HuH-7.5 (cell line): ENCODE measurements around the gene ASAP2.

Experiments
- DNase-seq: peaks from one replicate; pipeline ENCODE4 v3.0.0; 2011; ENCODE audit warnings: low spot score

The ASAP2 gene

DNA sequence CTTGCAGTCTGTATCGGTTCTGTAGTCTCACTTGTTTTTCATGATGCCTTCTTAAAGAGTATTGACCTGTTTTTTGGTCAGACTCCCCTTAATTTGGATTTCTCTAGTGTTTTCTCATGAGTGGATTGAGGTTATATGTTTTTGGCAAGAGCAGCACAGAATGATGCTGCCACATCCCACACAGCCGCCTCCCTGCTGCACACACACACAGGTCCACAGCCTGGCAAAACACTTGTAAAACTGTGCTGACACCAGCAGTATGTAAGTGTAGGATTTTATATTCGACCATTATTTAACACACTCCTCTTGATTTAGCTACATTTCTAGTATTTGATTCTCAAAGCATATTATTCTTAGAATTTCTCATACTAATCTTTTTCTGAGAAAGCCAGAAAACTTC is 148.7 kb downstream of the ASAP2 start:
- no peak for DNase-seq

DNA sequence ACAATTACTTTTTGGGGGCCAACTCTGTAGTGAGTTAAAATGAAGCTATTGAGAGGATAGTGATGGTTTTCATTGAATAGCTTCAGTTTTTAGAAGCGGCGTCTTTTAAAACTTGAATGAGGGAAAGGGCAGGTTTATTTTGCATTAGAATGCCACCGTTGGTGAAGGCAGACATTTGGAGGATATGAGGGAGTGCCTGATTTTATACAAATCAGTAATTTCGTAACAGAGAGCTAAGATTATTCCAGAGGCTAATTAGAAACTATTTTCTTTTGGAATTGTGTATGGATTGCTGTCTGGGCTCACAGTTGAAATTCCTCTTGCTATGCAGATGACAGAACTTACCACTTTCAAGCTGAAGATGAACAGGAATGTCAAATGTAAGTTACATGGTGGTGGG is 149.1 kb downstream of the ASAP2 start:
- DNase-seq: no peak

DNA sequence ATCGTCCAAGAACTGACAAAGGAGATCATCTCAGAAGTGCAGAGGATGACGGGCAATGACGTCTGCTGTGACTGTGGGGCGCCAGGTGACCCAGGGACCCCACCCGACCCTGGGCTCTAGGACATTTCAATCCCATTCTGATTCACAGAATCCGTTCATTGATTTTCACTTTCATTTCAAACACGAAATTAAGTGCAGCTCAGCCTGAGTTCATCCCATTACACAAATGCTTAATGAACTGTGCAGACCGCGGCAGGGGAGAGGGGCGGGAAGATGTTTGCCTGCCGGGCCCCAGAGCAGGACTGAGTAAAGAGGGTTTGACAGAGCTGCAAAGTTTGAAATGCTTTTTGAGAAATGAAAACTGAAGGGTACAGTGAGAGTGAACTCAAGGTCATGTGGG is 149.6 kb downstream of the ASAP2 start:
- DNase-seq: no peak

DNA sequence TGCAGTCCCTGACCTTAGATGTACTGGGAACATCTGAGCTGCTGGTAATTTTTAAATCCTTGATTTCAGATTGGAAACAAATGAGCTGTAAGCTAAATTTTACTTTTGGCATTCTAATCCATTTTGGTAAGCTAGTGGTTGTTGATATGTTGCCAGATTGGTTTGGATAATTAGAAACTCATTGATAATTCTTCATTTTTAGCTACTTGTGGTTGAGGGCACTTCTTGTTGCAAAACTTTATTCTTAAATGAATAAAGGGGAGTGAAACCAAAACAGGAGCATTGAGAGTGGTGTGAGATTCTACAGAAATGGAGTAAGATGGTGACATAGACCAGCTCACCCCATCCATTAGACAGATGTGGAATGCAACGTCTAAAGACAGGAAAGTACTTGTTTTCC is 152.2 kb downstream of the ASAP2 start:
- DNase-seq: no peak

DNA sequence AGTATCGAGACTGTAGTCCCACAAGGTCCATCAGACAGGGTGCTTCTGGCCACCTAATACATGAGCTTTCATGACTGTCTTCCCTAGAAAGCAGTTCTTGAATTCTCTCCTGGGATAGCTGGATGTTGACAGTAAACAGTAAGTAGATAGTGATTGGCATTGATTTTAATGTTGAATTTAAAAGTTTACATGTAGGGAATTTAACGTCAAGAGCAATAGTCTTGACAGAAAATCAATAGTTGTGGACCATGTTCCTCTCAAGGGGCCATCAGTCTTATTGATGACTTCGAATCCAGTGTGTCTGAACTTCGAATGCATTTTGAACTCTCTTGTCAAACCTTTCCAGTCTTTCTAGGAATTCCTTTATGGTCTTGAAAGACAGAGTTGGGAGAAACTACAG is 152.9 kb downstream of the ASAP2 start:
- DNase-seq: no peak

DNA sequence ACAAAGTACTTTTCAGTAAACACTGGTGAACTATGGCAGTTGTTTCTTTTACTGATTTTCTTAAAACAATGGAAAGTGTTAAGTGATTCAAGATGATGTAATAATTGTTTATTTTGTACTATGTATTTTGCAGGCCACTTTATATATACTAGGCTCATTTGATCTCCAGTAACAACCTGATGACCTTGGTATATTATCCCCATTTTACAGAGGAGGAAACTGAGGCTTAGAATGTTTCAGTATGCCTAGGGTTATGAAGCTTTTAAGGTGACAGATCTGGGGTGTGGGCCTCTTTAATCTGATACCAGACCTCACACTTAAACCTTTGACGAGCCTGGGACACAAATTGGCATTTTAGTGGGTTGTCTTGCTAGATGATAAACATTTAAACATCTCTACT is 153.5 kb downstream of the ASAP2 start:
- DNase-seq: no peak

DNA sequence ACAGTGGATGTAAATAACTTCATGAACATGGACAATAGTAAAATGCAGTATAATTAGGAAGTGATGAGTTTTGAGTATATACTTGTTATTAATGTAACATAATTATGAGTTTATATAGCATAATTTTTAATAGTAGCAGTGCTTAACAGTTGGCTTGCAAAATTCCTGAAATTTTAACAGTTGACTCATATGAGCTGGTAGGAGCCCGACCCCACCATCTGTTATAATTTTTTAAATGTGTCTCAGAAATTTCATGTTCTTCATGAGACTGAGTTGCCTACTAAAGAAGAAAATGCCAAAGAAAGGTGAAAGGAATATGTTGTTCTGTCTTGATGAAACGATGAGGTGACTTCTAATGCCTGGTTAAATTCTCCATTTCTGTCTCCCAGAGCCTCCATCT is 154.1 kb downstream of the ASAP2 start:
- no peak for DNase-seq

DNA sequence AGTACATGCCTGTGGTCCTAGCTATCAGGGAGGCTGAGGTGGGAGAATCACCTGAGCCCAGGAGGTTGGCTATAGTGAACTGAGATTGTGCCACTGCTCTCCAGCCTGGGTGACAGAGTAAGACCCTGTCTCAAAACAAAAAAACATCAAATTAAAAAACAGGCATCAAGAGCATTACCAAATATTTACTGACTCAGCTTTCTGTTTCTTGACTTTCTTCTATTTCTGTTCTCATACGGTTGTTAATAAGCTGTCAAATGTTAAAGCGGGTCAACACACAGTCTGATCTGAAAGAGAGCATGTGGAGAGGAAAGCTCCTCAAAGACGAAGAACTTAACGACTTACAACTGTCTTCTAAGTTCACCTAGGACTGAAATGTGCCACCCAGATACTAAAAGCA is 157.8 kb downstream of the ASAP2 start:
- DNase-seq: no peak

DNA sequence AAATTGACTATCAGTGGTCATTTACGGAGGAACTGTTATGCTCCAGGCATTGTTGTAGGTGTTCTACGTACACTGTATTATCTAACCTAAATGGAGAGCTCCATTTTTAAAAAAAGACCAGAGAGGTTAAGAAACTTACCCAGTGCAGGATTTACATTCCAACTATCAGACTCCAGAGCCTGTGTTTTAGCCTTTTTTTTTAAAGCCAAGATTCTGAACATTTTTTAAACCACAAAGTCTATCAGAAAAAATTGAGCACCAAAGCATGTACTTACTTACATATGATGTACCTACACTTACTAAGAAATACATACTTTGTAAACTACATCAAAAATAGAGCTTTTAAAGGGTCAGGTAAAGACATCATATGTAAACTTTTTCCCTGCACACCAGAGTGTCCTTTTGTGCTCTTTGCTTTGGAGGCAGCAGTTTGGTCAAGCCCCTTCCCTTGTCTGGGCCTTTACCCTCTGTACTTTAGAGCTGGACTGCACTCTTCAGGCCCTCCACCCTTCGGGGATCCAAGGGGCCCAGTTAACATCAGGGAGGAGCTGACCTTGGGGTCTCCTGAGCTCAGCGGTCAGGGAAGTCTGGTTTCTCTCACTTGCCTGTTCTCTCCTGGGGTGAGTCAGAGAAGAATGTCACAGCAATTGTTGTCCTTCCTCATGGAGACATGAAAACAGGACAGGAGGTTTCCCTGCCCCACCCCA is 158.3 kb downstream of the ASAP2 start:
- DNase-seq: no peak

DNA sequence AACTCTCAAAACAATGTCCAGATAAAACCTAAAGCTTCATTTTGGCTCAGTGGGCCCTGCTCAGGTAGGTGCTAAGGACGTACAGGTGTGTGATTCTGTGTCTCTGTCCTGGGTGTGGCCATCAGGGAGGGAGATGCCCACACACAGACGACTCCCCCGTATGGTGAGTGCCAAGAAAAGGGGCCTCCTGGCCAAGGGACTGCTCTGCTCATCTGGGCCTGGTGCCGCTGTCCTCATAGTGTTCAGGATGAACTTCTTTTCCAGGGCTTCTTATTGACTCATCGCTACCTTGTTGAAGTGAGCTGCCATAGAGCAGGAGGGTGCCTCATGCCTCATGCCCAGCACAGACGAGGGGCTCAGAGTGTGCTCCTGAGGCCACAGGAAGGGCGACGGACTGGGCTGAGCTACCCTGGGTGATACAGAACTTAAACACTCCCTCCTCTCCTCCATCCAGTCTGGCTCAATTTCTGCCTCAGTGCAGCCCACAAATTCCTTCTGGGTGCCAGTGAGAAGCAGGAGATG is 158.9 kb downstream of the ASAP2 start:
- DNase-seq: no peak

DNA sequence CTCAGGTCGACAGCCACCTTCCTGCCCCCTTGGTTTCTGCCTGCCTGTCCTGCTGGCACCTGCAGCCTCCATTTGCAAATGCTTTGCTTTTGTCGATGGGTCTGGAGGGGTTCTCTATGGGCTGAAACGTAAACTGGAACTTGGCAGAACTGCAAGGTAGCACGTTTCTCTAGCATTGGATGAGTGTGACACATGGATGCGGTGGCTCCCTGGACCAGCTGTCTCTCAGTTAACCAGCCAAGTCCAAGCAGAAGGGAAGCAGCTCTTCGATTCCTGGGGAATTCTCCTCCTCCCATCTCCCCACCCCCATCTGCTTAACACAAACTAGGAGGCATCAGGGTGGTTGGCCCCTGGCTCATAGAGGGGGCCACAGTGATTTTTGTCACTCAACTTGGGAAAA is 159.4 kb downstream of the ASAP2 start:
- no peak for DNase-seq

DNA sequence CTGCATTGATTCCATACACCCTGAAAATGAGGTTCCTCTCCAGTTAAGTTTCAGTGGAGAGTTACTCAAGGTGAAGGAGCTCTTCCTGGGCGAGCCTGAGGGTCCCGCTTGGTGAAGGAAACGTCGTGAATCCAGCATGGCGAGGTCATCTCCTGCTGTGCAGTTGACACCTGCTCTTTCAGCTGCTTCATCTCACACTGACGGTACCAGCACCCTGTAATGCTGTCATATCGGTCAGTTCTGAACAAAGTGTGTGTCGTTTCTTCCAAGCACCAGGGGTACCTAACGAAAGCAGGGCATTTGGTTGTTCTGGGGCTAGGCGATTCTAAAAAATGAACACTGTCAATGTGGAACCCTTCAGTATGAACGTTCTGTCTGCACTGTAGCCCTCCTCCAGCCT is 164.1 kb downstream of the ASAP2 start:
- no peak for DNase-seq

DNA sequence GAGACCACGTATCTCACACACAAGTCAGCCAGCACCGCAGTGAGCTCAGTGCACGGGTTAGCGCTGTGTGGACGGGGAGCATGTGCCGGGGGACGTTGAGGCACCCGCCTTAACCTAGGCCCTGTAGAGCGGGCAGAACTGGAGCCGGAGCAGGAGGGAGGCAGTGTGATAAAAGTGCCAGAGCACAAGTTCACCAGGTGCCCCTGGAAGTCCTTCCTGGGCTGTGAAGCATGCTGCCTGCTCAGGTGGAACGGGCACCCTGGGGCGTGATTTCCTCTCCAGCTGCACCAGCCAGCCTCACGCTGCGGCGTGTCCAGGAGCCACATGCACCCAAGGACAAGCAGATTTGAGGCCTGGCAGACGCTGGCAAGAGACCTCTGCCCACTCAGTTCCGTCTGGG is 166.4 kb downstream of the ASAP2 start:
- DNase-seq: no peak

DNA sequence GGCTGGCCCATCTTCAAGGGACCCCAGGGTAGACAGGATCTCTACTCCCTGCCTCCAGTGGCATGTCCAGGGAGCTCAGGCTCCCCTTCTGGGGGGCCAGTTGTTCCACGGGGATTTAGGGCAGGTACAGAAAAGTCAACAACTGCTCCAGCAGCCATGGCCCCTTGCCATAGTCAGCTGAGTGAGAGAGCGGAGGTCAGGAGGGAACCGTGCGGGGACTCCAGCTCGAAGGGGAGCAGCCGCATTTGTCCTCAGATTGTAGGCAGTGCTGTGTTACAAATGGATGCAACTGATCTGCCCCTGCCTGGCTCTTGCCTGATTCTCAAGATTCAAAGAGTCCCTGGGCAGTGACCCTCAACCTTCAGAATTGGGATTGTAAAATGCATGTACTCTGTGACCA is 166.9 kb downstream of the ASAP2 start:
- DNase-seq: no peak

DNA sequence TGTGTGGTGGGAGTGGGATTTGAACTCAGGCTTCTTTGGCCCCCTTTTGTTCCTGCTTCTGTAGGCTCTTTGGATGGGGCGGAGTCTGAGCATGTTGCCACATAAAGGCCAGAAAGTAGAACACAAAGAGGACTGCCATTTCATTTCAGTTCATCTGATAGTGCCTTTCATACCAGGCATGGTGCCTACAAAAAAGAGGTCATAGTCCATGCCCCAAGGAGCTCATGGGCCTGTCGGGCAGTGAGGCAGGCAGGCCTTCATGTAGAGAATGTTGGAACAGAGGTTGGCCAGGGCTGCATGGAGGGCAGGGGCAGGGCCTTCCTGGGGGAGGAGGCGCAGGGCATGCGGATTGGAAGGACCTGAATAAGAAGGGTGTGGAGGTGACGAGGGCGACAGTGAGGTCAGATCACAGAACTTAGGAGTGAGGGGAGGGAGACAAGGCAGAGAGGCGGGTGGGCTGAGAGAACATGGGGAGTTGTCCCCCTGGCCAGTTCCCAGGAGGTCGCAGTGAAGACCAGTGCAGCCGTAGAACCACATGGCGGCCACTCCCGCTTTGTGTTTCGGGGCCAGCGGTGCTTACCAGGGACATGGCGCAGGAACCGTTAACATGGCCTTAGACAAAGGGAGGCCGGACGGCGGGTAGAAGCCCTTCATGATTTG is 167.6 kb downstream of the ASAP2 start:
- DNase-seq: no peak

DNA sequence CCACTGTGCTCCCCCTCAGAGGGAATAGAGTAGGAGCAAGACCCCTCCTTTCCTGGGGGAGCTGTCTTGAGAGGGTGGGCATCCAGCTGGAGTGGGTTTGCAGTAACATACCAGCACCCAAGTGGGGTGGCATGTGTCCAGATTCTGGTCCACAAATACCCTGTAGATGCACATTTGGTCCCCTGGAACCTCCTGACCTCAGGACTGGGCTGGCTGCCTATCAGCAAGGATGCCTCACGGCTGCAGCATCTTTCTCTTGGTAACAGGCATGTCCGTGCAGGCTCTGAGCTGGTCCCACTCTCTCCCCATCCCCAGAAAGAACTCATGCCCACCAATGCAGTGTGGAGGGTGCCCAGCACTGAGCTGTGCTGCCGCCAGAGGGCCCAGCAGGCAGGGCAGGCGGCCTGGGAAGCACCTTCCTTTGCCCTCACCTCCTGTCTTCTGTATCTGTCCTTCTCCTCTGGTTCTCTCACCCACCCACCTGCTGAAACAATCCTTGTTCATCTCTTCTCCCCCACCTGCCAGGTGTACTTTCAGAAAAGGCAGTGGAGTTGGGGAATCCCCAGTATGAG is 169.3 kb downstream of the ASAP2 start:
- no peak for DNase-seq

DNA sequence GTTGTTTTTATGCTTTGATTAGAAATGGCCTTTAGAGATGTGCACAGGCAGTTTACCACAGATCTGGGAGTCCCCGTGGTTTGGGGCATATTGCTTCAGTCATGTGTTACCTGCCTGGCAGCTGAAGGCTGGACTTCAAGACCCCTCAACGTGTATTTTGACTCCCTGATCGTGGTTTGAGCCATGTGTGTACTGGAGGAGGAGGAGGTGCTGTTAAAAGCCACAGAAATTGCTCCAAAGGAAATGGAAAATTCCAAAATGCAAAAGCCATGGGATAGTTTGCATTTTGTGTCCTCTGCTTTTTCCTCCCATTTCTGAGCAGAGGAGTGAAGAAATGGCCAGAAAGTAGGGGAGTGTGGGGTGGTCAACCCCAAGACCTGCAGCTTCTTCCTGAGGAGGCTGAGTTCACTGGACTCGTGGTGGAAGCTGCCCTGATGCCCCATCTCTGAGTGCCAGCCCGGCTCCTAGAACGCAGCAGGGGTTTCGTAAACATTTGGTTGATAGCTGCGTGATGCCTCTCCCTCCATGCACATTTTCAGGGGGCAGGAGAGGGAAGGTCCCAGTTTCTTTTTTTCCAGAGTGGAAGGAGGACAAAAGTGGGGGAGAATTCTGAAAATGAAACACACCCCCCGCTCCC is 171.0 kb downstream of the ASAP2 start:
- no peak for DNase-seq

DNA sequence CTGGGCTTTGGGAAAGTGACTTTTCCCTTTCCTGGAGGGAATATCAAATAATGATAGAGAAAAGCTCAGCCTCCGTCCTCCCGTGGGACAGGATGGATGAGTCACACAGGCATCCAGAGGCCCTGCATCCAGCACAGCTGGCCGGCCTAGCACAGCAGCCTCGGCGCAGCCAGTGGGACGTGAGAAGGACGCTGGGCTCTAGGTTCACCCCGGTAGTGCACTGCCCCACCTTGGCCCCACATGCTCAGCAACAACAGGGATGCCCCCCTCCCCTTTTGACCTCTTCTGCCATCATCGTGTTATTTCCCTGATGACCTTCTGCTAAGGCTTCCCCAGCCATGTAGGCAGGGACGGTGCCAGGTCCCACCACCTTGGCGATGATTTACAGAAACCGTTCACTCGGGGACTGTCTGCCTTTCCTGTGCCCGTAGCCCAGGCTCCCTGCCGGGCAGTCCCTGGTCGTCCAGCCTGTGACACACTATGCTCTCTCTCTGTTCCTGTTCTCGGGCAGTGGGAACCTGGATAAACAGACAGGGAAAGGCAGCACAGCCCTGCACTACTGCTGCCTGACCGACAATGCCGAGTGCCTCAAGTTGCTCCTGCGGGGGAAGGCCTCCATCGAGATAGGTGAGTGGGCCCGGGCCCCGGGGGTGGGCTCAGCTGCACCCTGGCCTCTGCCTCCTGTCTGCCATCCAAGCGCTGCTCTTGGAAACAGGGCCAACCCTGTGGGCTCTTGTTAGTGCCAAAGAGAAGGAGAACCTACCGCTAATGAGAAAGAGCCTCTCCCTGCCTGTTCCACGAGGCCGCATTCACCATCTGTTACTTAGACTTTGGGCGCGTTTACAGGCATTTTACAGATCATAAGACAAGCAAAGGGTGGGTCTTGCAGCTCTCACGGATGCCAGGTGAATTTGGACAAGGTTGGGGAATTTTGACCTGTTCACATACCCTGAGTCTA is 172.1 kb downstream of the ASAP2 start:
- no peak for DNase-seq

DNA sequence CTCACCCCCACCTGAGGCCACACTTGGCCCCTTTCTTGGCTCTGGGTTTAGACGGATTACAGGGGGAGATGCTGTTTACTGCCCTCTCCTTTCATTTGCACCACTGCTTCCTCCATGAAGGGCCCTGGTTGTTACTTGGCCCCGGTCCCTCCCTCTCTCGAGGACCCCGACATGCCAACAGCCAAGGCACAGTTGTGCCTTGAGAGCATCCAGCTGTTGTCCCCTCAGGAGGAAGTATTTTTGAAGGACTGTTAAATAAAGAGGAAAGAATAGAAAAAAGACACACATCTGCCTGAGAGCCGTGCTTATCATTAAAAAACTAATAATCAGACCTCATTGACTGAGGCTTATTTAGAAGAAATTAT is 172.8 kb downstream of the ASAP2 start:
- DNase-seq: no peak

DNA sequence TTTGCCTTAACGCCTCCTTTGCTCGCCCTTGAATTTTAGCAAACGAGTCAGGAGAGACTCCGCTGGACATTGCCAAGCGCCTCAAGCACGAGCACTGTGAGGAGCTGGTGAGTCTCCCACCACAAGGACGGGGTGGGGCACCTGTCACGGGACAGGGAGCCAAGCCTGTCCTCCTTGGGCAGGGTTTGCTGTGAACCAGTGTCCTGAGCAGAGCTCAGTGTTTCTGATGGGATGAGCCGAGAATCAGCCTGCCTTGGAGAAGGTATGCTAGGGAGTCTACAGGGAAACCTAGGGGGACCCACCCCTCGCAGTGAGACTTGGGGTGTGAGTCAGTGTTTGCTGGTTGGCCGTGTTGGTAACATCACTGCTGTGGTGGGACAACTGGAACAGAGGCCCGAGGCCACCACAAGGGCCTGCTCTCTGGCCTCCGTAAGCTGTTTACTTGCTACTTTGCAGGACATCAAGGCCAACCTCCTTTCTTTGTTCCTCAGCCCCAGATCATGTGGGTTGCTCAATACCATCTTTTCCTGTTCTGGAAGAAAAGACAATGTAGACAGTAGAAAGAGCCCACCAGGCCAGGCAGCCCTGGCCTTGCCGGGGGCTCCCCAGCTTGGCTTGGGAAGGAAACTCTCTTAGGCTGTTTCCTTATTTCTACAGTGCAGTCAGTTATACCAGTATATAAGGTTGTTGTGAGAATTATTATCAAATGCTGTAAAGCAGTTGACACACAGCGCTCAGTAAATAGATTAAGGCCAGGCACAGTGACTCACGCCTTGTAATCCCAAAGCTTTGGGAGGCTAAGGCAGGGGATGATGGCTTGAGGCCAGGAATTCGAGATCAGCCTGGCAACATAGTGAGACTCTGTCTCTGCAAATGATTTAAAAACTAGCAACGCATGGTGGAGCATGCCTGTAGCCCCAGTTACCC is 174.4 kb downstream of the ASAP2 start:
- no peak for DNase-seq
